ENCODE data around the gene RRM2.

The RRM2 gene

DNA sequence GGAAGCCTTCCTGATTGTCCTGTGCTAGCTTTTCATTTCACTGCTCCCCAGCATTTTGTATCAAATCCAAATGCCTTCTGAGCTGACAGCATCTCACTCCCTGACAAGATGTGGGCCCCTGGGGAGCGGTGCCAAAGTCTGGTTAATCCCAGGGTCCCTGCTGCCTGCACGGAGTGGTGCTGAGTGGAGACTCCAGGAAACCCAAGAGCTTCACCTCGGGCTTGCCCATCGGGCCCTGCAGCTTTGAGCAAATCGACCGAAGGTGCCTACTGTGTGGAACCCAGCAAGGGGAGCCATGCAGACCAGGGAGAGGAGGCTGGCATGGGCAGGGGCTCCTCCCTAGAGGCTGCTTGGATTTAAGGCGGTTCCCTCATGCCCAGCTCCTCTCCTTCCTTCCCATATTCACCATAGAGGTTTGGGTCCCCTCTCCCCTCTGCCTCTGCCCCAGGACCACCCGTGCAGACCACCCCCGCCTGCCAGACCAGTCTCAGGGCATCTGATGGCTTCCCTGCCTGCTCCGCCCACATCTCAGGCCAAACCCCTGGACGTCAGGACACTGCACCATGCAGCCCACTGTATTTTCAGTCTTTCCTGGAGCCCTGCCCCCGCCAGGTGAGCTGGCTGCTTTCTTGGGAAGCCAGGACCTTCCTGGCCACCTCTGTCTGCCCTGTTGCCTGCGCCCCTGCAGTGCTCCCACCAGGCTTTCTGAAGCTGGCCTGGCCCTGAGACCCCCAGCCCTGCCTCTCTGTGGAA lies 37.8 kb downstream of the RRM2 start:
- no peak for DNase-seq

DNA sequence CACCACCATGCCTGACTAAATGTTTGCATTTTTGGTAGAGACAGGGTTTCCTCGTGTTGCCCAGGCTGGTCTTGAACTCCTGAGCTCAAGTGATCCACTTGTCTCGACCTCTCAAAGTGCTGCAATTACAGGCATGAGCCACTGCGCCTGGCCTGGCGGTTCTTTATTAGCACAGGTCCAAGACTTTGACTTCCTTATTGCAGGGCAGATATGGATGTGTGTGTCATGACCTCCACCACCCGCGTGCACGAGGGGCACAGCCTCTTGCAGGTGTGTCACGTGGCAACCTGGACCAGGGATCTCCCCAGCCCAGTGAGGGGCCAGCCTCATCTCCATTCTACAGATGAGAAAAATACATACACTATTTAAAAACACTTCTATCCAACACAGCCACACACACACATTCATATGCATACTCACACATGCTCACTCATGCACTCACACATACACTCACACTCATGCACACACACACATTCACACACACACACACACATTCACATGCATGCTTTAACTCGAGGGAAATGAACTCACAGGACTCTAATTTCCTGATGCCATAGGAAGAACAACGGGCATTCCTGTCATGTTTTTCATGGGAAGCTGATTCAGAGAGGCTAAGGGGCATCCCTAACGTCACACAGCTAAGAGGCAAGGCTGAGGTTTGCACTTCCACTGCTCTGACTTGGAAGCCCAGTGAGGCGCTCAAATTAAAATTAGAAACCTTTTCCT lies 38.8 kb downstream of the RRM2 start:
- no peak for DNase-seq

DNA sequence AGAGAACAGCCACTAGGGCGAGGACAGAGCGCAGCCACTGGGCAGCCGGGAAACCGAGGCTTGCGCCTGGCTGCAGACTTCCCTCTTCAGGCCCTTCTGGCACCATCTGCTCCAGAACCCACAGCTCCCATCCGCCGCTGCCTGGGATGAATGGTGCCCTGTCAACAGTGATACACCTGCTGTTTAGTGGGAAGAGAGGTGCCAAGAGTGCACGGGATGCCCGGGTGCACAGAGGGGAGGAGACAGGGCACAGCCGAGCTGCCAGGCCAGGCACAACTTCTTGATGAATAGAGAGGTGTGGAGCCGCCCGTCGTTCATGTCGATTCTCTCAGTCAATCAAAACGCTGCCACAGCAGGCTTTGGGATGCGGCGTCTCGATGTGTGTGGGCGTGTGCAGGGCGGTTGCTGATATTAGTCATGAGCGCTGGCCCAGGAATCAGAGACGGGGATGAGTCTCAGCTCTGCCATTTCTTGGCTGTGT lies 39.5 kb downstream of the RRM2 start:
- DNase-seq = no peak

DNA sequence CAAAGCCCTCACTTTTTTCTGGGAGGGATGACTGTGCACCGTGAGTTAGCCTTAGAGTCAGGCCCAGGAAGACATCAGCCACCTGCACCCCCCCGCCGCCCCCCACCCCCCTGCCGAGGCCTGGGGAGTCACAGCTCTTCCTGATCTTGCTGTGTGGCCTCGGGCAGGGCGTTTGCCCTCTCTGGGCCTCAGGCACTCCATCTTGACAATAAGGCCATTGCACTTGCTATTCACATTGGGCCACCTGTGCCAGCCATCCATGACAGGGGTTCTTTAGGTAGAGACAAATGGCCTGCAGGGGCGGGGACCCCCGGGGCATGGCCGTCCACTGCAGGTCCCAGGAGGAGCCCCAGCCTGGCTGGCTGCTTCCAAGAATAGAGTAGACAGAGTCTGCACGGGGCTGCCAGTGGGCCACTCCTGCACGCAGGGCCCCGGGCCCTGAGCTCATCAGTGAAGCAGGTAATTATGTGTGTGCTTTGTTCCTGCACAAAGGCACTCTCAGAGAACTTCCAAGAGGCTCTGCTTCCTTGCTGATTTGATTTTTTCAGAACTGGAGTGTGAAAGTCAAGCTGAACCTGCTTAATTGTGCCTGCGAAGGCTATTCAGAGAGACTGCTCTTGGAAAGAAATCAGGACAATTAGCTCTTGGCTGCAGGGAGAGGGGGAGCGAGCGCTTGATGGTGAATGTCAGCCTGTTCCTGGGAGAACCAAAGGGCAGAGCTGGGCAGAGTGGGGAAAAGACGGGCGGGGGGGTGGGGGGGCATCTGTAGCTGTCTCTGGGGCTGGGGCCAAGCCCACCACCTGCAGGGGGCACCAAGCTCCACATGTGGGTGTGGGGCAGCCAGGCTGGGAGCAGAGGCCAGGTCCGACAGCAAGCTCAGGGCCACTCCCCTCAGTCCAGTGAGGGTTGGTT lies 40.3 kb downstream of the RRM2 start:
- DNase-seq = no peak

DNA sequence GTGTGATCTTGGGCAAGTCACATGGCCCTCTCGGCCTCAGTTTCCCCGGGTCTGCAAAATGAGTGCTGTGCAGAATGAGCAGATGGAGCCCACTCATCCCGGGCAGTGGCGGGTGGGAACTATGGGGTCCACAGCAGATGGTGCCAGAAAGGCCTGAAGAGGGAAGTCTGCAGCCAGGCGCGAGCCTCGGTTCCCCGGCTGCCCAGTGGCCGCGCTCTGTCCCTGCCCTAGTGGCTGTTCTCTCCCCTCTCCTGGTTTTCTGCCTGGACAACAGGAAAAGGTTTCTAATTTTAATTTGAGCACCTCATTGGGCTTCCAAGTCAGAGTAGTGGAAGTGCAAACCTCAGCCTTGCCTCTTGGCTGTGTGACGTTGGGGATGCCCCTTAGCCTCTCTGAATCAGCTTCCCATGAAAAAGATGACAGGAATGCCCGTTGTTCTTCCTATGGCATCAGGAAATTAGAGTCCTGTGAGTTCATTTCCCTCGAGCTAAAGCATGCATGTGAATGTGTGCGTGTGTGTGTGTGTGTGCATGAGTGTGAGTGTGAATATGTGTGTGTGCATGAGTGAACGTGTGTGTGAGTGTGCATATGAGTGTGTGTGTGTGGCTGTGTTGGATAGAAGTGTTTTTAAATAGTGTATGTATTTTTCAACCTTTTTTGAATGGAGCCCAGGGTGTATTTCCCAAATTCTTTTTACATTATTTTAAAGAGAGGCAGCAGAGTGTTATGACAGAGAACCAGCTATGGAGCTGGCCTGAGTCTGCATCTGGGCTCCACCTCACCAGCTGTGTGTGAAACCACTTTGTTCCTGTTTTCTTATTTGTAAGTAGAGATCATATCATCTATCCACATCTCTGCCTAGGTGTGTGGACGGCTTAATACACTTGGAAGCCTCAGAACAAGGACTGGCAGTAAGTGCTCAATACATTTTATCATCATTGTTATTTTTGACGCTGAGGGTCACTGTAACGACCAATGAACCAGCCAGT lies 41.3 kb downstream of the RRM2 start:
- no peak for DNase-seq

DNA sequence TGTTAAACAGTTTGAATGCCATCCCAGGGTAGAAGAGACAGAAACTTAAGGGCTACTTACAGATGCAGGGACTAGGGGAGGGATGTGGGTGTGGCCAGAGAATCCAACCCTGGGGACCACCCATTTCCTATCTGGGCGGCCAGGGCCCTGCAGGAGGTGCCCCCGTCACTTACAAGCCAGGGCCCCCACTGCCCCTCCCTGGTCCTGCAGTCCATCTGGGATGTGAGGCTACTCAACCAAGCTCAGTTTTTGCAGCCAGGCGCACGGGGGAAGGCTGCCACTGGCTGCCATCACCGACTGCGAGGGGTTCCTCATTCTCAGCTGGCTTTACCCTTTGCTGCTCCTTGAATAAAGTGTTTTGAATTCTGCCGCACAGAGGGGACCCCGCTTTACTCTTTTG lies 42.1 kb downstream of the RRM2 start:
- no peak for DNase-seq

DNA sequence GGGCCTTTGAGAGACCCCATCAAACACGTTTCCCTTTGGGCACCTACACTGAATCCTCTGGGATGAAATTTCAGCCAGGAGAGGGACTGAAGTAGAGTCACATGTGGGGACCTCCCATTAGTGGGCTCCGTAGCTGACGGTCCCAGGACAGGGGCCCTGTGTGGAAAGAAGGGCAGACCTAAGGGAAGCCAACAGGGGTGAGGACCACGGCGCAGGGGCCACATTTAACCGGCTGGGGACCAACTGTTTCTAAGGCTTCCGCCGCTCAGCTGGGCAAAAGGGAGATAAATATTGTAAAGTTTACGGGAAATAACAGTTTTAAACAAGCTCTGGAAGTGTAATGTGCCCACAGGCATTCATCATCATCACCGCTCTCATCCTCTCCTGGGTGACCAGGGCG lies 42.7 kb downstream of the RRM2 start:
- no peak for DNase-seq

DNA sequence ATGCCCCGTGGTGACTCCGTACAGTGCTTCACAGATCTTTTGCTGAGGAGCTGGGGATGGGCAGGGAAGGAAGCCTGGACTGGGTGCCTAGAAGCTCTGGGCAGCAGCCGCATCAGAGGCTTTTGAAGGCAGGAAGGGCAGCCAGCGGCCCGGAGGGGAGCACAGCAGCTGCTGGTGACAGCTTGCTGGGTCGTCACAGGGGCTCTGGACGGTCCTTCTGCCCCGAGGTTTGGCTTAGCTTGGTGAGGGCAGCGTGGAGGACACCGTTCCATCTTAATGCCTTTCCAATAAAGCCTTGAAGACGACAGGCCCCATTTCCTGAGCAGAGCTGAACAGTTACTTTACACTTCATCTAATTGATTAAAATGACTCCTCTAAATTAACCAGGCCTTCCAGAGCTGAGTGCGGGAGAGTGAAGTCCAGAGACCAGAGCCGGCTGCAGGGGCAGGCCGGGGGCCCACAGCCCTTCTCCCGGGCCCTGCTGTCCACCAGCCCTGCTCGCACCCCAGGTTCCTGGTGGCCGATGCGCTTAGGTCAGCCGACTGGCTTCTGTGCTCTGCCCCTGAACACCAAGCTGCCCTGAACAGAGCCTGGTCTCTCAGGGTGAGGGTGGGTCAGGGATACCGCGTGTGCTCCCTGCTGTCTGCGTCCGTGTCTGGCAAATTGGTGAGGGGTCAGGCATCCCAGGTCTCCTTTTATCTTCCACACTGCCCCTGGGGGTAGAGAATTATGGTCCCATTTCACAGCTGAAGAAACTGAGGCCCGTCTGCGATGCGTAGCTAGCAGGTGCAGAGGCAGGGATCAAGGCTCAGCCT lies 43.5 kb downstream of the RRM2 start:
- DNase-seq = no peak

DNA sequence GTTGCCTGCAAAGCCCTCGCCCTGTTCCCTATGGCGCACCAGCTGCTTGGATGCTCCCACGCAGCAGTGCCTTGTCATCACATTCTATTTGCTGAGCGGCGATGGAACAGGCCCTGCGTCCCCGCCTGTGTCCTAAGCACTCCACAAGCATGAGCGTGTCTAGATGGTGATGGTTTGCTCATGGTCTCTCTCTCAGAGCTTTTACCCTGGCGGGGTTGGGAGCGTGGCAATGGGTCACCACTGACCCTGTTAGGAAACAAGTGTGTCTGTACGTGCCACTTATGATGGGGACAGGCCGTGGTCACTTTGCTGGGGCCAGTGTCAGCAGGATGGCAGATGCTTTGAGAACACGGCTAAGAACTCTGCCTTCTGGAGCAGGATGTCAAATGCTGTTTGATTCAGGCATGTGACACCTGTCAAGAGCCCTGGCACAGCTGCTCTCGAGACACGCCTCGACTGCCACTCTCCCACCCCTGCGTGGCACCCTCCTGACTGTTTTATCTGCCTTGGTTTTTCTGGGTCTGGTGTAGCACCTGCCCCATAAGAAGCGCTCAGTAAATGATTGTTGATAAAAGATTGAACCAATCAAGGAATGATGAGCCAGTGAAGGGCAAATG lies 44.2 kb downstream of the RRM2 start:
- no peak for DNase-seq

DNA sequence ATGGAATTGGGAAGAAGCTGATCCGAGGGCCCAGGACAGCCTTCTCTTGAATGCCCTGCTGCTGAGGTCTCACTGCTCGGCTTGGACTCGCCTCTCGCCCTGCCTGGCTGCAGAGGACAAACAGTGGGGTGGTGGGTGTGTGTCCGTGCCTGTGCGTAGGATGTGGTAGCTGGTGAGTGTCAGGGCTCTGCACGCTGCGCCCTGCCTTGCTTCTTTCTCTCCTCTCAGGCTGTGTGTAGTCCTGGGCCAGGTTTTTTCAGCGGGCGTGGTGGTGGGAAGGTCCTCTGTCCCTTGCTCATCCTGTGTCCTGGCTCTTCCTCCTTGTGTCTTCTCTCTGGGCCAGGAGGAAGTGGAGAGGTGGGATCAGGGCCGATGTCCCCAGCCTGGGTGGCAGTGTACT lies 44.8 kb downstream of the RRM2 start:
- DNase-seq = no peak

DNA sequence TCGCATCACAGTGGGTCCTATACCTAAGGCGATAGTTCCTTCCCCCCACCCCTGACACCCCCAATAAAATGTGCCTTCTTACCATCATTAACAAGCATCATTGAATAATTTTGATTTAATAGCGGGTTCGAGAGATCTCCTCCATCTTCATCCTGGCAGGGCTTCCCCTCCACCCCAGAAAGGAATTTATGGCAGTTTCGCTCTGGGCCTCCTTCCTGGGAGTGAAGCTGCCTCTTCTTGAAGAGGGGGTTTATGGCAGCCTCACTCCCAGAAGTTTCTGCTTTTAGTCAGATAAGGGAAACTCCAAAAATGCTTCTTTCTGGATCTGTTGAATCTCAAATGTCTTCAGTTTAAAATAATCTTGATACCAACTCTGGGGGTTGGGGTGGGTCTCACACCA lies 45.7 kb downstream of the RRM2 start:
- DNase-seq = no peak

DNA sequence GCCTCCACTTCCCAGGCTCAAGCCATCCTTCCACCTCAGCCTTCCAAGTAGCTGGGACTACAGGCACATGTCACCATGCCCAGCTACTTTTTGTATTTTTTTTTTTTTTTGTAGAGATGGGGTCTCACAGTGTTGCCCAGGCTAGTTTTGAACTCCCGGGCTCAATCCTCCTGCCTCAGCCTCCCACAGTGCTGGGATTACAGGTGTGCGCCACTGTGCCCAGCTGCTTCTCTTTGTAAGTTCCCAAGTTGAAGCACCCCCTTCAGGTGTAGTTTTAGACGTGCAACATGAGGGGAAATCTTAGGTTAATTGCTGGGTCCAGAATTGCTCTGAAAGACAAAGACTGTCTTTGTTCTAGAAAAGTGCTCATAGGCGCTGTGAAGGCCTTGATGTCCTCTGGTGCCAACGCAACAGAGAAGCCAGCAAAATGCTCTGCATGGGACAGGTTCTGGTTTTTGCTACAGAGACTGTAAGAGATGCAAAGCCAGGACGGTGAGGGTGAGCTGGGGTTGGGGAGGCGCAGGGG lies 46.6 kb downstream of the RRM2 start:
- no peak for DNase-seq

DNA sequence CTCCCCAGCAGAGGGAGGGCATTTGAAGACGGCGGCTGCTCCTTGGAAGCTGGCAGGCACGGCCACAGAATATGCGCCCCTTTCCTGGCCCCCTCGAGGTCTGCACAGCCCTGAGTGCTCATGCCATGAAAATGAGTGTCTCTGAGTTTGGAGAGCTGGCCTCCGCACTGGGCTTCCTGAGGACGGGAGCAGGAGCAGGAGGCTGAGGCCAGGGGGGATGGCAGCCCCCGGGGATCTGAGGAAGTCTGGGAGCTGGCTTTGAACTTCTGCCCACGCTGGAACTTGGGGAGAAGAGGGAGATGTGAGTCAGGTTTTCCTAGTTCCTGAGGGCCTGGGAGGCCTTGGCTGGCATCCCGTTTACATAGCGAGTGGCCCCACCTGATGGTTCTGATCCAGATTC lies 47.0 kb downstream of the RRM2 start:
- no peak for DNase-seq

DNA sequence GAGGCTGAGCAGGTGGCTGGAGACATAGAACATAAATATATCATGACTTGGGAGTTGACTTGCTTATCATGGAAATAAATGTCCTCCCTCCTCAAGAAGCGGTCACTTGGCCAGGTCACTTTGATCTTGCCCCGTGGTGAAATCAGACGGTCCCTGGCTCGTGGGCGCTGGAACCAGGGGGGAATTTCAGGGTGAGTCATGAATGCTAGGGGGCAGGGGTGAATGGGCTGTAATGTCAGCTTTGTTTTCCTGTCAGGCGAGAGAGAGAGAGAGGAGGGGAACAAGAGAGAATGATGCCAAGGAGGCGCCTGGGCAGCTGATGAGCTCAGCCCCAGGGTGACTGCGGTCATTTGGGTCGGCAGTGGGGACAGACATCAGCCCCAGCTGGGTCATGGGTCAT lies 47.7 kb downstream of the RRM2 start:
- no peak for DNase-seq

DNA sequence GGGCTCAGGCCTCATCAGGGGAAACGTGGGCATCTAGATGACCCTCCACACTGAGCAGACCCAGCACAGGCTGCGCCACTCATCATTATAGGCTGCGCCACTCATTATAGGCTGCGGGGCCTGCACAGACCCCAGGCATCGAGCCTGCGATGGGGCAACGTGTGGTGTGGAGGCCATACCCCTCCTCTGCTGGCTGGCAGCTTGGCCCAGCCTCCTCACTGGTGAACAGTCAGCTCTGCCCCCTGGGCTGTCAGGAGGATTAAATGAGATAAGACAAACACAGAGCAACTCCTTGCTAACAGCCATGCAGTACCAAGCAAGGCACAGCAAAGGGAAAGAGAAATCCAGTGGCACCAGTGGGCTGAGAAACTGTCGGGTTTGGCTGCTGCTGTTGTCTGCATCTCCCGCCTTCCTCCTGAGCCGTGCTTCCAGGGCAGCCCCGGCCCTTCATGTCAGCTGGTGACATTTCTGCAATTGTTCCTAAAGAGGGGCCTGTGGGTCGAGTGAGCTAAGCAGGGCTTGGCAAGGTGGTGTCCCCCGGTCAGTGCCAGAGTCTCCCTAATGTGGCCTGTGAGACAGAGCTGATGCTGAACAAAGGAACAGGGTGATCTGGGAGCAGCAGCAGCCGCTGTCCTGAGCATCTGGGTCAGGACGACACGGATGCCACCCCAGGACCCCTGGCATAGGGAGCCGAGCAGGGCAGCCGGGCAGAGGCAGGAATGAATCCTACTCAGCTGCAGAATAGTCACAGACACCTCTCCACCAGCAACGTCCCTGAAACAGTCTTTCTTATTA lies 48.7 kb downstream of the RRM2 start:
- no peak for DNase-seq

DNA sequence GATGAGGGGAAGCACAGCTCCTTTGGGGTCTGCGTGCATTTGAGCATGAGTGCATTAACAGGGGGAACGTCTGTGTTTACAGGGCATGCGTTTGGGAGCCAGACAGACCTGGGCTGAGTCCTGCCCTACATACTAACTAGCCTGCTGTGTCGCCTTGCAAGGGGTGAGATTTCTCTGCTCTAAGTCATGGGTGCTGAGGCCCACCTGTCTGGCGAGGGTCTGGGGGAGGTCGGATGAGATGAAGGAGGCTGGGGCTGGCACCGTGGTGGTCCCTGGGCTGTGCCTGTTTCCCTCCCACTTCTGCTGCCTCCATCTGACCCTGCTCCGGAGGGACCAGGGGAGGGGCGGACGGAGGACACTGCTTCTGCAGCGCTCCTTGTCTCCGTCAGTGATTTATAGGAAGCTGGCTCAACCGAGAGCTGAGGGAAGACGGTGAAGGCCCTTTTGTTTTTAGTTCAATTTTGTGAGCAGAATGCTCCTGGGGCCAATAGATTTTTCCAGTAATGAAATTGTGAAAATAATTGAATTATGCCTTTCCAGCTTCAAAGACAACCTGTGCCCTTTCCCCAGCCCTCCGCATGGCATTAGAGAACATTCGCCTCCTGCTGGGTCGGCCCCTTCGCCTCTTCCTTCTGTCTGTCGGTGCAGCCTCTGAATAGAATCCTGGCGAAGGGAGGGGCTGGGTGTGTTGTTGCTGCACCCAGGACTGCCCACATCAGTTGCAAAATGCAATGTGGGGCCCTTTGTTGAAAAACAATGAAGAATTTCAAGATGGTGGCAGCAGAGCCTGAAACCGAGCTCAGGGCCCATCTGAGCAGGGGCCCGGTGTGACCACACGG lies 49.7 kb downstream of the RRM2 start:
- DNase-seq = no peak

DNA sequence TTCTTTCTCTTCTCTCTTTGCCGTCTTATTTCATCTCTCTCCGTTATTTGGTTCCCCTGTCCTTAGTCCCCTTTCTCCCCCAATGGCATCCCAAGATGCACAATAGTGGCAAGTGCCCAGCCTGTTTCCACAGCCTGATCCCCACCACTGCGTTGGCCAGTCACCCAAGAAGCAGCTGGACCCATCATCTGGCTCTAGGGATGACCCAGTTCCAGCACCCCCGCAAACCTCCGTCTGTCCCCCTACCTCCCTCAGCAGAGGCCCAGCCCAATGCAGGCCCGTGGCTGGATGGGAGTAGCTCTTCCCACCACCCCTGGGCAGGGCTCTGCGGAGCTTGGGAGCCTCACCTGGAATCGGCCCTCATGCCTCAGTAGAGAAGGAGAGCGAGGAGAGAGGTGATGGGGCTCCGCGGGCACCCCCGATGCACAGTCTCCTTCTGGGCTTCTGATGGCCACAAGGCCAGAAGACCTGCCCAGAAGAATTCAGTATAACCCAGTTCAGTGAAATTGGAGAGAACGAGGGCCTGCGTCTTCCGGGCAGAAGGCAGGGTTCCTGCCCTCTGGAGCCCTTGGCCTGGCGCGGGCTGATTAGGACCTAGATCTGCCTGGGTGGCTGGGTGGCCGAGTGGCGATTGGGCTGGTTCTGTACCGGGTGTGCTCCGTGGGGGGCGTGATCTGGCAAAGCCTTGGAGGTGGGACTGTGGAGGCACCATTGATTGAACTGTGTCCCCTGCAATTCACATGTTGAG lies 50.9 kb downstream of the RRM2 start:
- DNase-seq = no peak

DNA sequence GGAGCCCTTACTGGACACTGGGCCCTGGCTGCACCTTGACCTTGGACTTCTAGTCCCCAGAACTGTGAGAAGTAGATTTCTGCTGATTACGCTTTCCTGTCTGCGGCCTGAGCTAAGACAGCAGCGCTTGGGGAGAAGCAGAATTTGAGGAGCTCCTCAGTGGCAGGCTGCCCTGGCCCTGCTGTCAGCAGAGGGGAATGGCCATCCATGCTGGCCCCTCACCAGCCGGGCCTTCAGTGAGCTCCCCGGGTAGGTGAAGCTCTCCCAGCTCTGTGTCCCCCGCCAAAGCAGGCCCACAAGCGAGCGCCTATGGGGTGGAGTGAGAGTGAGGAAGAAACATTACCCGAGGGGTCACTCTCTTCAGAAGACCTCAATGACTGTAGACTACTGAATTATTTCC lies 51.6 kb downstream of the RRM2 start:
- no peak for DNase-seq

Data from activated naive CD4-positive, alpha-beta T cell (primary cell).